ENCODE results near the gene HYAL1. TPM values are rescaled to one million over a fixed set of nuclear protein-coding genes. Genes with fewer than 3 reads are reported as not detected.

HYAL1 gene, protein sequence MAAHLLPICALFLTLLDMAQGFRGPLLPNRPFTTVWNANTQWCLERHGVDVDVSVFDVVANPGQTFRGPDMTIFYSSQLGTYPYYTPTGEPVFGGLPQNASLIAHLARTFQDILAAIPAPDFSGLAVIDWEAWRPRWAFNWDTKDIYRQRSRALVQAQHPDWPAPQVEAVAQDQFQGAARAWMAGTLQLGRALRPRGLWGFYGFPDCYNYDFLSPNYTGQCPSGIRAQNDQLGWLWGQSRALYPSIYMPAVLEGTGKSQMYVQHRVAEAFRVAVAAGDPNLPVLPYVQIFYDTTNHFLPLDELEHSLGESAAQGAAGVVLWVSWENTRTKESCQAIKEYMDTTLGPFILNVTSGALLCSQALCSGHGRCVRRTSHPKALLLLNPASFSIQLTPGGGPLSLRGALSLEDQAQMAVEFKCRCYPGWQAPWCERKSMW
- under 1 TPM in 1 of 2 donors, not detected in 1; 0.19 TPM for total RNA-seq

DNA sequence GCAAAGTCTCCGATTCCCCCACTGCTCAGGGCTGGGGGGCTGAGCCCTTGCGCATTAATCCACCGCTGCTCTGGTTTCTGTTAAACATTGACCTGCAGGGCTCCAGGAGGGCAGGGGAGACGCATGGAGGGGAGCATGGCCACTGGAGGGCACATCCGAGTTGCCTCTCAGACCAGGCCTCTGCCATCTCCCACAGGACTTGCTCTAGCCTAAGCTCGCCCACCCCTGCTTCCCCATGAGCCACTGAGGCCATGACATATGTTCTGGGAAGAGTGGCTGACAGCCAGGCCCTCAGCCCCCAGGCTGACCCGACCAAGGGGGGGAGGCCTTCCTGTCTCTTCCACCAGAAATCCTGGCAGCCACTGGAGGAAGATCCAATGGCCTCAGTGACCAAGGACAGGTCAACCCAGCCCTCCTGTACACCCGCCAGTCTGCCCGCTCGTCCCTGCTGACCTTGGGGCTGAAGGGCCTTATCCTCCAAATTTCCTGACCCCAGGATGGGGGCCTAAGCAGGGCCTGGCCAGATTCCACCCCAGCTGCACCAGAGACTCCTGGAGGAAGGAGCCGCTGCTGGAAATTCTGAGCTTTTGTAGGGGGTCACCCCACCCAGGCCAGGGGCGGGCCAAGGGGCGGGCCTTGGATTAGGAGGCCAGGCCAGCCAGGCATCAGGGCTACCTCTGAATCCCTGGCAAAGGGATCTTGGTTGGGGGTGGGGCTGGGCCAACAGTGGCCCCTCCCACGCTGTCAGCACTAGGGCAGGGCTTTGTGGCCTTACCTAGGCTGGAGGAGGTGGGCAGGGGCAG lies at the start of gene HYAL1:
Gene HYAL1 (minus strand): TSS at position 562 of the 803 bp plus-strand sequence. CDS start 618 bp downstream, outside the sequence.
- H3K4me1 Mint-ChIP-seq (ENCODE audit: low read depth), result peaks cover 29% of the 10 kb centered on the region
- DNase-seq (no peak), ATAC-seq (replicated peaks in 1 of 2) (no peak)
- H3K36me3 Mint-ChIP-seq (ENCODE audit: insufficient read depth in 2 of 2), result no peaks in the 10 kb centered on the region
- no peak within 1 kb of the TSS for H3K27ac Mint-ChIP-seq
- no peaks in the 10 kb centered on the region for H3K9me3 Mint-ChIP-seq
- no peaks in the 10 kb centered on the region for H3K27me3 Mint-ChIP-seq (ENCODE audit: low read depth)
- H3K4me3 Mint-ChIP-seq, result no peak within 1 kb of the TSS

GRCh38 chr3:50352781-50353180 lies 49.4 kb upstream of the HYAL1 start:
- Mint-ChIP-seq H3K27me3 (ENCODE audit: low read depth) (no peaks in the 10 kb centered on the region), H3K4me3 (no peak overlapping the region), H3K36me3 (ENCODE audit: insufficient read depth in 2 of 2) (peaks cover 3 to 10% of the 10 kb centered on the region in 2 donors), H3K27ac (no peak overlapping the region), H3K9me3 (no peaks in the 10 kb centered on the region), H3K4me1 (ENCODE audit: low read depth) (peaks cover 65% of the 10 kb centered on the region)
- no peak for ATAC-seq (replicated peaks in 1 of 2)
- DNase-seq, result no peak

DNA sequence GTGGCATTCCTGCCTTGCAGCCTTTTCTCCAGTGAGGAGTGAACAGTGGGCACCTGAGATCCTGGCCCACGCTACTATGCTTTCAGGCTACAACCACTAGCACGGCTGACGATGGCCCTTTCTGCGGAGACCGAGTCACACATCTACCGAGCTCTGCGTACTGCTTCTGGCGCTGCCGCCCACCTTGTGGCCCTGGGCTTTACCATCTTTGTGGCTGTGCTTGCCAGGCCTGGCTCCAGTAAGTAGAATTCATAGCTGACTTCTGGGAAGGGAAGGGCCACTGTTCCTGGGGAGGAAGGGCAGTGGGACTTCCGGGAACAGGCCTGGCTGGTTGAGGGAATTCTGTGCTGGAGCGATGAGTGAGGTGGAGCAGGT lies 47.9 kb upstream of the HYAL1 start:
- Mint-ChIP-seq H3K9me3 (no peaks in the 10 kb centered on the region), H3K27ac (peak overlapping the region; percentile 80), H3K27me3 (ENCODE audit: low read depth) (no peaks in the 10 kb centered on the region), H3K4me1 (ENCODE audit: low read depth) (peaks cover 63% of the 10 kb centered on the region), H3K4me3 (peak overlapping the region; percentile 92 to 94), H3K36me3 (ENCODE audit: insufficient read depth in 2 of 2) (peaks cover 3 to 10% of the 10 kb centered on the region in 2 donors)
- ATAC-seq (replicated peaks in 1 of 2) (no peak), DNase-seq (no peak)

DNA sequence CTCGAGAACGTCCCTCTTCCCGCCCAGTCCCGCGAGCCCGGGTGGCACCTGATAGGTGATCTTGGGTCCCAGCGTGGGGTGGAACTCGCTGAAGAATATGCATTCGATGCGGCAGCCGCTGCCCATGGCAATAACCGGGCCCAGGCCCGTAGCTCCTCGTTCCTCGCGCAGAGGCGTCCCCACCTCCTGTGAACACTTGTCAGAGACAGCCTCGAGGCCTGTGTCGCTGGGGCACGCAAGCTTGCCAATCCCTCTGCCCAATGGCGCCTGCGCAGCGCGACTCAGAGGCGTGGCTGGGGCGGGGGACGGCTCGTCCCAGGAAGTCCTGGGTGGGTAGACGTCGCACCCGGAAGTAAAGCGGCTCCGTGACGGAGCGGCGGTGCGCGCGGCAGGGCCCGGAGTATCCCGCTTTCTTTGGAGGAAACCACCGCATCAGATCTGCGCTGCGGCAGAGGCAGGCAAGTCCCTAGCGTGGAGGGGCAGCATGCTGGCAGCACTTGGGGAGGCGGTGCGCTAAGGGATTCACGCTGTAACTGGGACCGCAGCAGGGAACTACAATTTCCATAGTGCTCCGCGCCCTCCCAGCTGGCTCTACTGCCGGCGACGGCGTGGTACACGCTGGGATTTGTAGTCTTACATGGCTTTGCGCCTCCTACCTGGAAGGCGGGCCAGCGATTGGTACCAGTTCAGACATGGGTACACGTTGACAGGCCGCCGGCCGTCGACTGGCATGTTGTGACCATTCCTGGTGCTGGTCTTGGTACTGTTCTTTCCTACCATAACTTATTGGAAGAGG lies 47.4 kb upstream of the HYAL1 start, which contains the start of the genes CYB561D2 and NPRL2:
Gene CYB561D2 (plus strand): TSS at position 336 of the 796 bp plus-strand sequence. CDS start 572 bp downstream, outside the sequence.
Gene NPRL2 (minus strand): TSS at position 249 of the 796 bp plus-strand sequence. CDS start 123 bp downstream, at position 126.
- Mint-ChIP-seq H3K4me1 (ENCODE audit: low read depth) (peaks cover 63% of the 10 kb centered on the region), H3K27ac (peak within 1 kb of the TSS; percentile 80), H3K27me3 (ENCODE audit: low read depth) (no peaks in the 10 kb centered on the region), H3K9me3 (no peaks in the 10 kb centered on the region), H3K4me3 (peak within 1 kb of the TSS; percentile 92 to 94), H3K36me3 (ENCODE audit: insufficient read depth in 2 of 2) (peaks cover 3 to 10% of the 10 kb centered on the region in 2 donors)
- DNase-seq, result peak; percentile 99
- ATAC-seq (replicated peaks in 1 of 2), result peak; percentile 90 to 93

GRCh38 chr3:50350213-50350526 lies 46.8 kb upstream of the HYAL1 start:
- no peak for DNase-seq
- Mint-ChIP-seq H3K36me3 (ENCODE audit: insufficient read depth in 2 of 2) (peaks cover 3 to 10% of the 10 kb centered on the region in 2 donors), H3K27me3 (ENCODE audit: low read depth) (no peaks in the 10 kb centered on the region), H3K27ac (peak overlapping the region; percentile 80), H3K4me3 (peak overlapping the region; percentile 92 to 94), H3K4me1 (ENCODE audit: low read depth) (peaks cover 64% of the 10 kb centered on the region), H3K9me3 (no peaks in the 10 kb centered on the region)
- ATAC-seq (replicated peaks in 1 of 2), result no peak

GRCh38 chr3:50347187-50347813 lies 43.9 kb upstream of the HYAL1 start:
- ATAC-seq (replicated peaks in 1 of 2) (no peak), DNase-seq (peak; percentile 73 to 76)
- Mint-ChIP-seq H3K4me3 (peak overlapping the region in 1 of 2 donors; percentile 53), H3K36me3 (ENCODE audit: insufficient read depth in 2 of 2) (peaks cover 0 to 7% of the 10 kb centered on the region in 2 donors), H3K27ac (peak overlapping the region; percentile 27), H3K4me1 (ENCODE audit: low read depth) (peaks cover 57% of the 10 kb centered on the region), H3K27me3 (ENCODE audit: low read depth) (no peaks in the 10 kb centered on the region), H3K9me3 (no peaks in the 10 kb centered on the region)

- Mint-ChIP-seq H3K4me1 (ENCODE audit: low read depth) (peaks cover 51% of the 10 kb centered on the region), H3K9me3 (no peaks in the 10 kb centered on the region), H3K27me3 (ENCODE audit: low read depth) (no peaks in the 10 kb centered on the region)
Observed at GRCh38 chr3:50345586-50346234, 42.3 kb upstream of the HYAL1 start, which contains the start of gene ZMYND10. Gene ZMYND10, minus strand, starts transcription at chr3:50345732. Its CDS starts 153 bp downstream, at chr3:50345579.

DNA sequence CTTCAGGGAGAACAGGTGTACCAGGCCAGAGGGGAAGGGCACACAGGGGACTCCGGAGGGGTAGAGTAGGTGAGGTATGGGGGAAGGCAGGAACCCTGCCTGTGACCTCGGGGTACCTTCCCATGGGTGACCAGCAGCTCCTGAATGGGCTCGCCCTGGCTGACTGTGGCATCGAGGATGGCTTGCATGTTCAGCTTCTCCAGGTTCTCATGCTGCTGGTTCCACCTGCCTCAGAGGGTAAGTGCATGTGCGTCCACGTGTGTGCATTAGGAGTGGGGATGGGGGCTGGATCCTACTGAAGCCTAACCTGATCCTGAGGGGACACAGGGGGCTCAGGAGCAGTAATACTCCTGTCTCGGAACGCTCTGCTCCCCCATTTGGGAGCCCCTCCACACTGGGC lies 41.6 kb upstream of the HYAL1 start:
- Mint-ChIP-seq H3K36me3 (ENCODE audit: insufficient read depth in 2 of 2) (peaks cover 0 to 7% of the 10 kb centered on the region in 2 donors), H3K27ac (no peak overlapping the region), H3K4me1 (ENCODE audit: low read depth) (peaks cover 46% of the 10 kb centered on the region), H3K4me3 (peak overlapping the region; percentile 79 to 87), H3K9me3 (no peaks in the 10 kb centered on the region), H3K27me3 (ENCODE audit: low read depth) (no peaks in the 10 kb centered on the region)
- DNase-seq (no peak), ATAC-seq (replicated peaks in 1 of 2) (no peak)

More at GRCh38 chr3:50345586-50346234, 42.3 kb upstream of the HYAL1 start, which contains the start of gene ZMYND10:
- peak within 1 kb of the TSS; percentile 48 for H3K27ac Mint-ChIP-seq
- H3K36me3 Mint-ChIP-seq (ENCODE audit: insufficient read depth in 2 of 2), result peaks cover 0 to 7% of the 10 kb centered on the region in 2 donors
- peak within 1 kb of the TSS; percentile 79 to 87 for H3K4me3 Mint-ChIP-seq
- DNase-seq, result peak; percentile 81 to 84
- ATAC-seq (replicated peaks in 1 of 2), result peak; percentile 28 to 43

GRCh38 chr3:50342813-50343633 lies 39.6 kb upstream of the HYAL1 start:
- H3K4me3 Mint-ChIP-seq, result no peak overlapping the region
- ATAC-seq (replicated peaks in 1 of 2) (no peak), DNase-seq (no peak)
- H3K27me3 Mint-ChIP-seq (ENCODE audit: low read depth), result no peaks in the 10 kb centered on the region
- H3K4me1 Mint-ChIP-seq (ENCODE audit: low read depth), result peaks cover 54% of the 10 kb centered on the region
- H3K9me3 Mint-ChIP-seq, result no peaks in the 10 kb centered on the region
- no peak overlapping the region for H3K27ac Mint-ChIP-seq
- peaks cover 8 to 13% of the 10 kb centered on the region in 2 donors for H3K36me3 Mint-ChIP-seq (ENCODE audit: insufficient read depth in 2 of 2)

GRCh38 chr3:50341996-50342650 lies 38.7 kb upstream of the HYAL1 start:
- DNase-seq (no peak), ATAC-seq (replicated peaks in 1 of 2) (no peak)
- H3K27me3 Mint-ChIP-seq (ENCODE audit: low read depth), result no peaks in the 10 kb centered on the region
- peak overlapping the region in 1 of 2 donors; percentile 86 for H3K4me3 Mint-ChIP-seq
- peaks cover 48% of the 10 kb centered on the region for H3K4me1 Mint-ChIP-seq (ENCODE audit: low read depth)
- peaks cover 8 to 12% of the 10 kb centered on the region in 2 donors for H3K36me3 Mint-ChIP-seq (ENCODE audit: insufficient read depth in 2 of 2)
- no peak overlapping the region for H3K27ac Mint-ChIP-seq
- H3K9me3 Mint-ChIP-seq, result no peaks in the 10 kb centered on the region

GRCh38 chr3:50341537-50341936 lies 38.2 kb upstream of the HYAL1 start:
- DNase-seq, result no peak
- Mint-ChIP-seq H3K36me3 (ENCODE audit: insufficient read depth in 2 of 2) (peaks cover 10 to 15% of the 10 kb centered on the region in 2 donors), H3K4me3 (peak overlapping the region; percentile 86 to 92), H3K27ac (no peak overlapping the region), H3K27me3 (ENCODE audit: low read depth) (no peaks in the 10 kb centered on the region), H3K4me1 (ENCODE audit: low read depth) (peaks cover 46% of the 10 kb centered on the region), H3K9me3 (no peaks in the 10 kb centered on the region)
- ATAC-seq (replicated peaks in 1 of 2), result no peak

Measured in activated T-cell treated with anti-CD3 and anti-CD28 coated beads, Interleukin-2, amount 50 U/mL, for 72 hours (primary cell).